CD4-positive, alpha-beta T cell treated with Interleukin-21 for 1 hour (primary cell): ENCODE results near the gene ZACN.

Source experiments
- DNase-seq: peaks from one replicate; pipeline ENCODE4 v3.0.0-alpha.2; 2020

Gene ZACN

DNA sequence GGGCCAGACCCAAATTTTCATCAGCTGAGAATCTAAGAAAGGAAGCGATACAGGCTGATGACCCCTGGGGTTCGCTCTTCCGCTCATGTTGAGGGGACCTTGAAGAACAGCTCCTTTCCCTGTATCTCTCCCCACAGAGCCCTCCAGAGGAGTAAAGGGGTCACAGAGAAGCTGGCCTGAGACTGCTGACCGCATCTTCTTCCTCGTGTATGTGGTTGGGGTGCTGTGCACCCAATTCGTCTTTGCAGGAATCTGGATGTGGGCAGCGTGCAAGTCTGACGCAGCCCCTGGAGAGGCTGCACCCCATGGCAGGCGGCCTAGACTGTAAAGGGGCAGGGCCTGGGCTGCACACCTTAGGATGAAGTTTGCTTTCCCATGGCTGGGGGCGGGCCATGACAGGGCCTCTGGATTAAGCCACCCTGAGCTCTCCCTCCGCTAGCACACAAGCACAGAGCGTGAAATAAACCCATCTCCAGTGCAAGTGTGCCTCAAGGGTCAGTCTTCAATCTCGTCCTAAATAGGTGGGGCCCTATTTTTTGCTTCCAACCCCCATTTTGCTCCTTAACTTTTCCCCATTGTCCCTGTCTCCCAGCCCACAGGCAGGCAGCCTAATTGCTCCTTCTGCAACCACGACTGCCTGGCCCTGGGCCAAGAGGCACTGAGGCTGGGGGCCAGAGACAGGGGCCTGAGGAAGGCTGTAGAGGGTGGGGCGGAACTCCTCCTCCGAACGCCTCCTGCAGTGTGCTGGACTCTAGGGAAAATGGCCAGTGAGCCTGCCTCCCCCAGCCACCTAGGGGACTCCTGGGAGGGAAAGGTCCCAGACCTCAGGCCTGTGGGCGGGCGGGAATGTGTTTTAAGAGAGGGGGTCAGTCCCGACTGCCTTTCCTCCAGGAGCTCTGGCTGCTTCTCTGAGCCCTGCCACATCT is 3.6 kb downstream of the ZACN start:
- DNase-seq = no peak

DNA sequence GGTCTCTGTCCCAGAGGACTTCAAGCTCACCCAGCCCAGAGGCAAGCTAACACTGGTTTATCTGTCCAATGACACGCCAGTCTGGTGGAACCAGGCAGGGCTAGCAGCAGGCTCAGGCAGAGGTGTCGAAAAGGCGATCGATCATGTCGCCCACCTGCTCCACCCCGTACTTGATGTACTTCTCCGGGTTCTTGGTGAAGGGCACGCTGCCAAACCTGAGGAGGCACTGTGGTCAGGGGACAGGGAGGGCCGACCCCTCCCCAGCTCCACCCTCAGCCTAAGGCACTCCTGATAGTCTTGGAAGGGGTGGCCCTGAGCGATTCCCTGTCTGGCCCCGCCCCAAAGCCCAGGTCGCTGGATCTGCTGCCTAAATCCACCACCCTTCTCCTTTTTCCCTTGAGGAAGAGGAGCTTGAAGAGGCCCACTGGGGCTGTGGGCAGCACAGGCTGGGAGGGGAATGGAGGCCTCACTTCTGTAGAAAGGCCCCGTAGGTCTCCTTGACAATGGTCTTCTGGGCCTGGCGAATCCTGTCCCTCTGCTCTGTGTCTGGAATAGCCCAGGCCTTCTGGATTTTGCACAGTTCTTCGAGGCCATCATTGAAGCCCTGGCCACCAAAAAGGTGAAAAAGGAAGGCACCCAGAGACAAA is 4.7 kb downstream of the ZACN start:
- no peak for DNase-seq

DNA sequence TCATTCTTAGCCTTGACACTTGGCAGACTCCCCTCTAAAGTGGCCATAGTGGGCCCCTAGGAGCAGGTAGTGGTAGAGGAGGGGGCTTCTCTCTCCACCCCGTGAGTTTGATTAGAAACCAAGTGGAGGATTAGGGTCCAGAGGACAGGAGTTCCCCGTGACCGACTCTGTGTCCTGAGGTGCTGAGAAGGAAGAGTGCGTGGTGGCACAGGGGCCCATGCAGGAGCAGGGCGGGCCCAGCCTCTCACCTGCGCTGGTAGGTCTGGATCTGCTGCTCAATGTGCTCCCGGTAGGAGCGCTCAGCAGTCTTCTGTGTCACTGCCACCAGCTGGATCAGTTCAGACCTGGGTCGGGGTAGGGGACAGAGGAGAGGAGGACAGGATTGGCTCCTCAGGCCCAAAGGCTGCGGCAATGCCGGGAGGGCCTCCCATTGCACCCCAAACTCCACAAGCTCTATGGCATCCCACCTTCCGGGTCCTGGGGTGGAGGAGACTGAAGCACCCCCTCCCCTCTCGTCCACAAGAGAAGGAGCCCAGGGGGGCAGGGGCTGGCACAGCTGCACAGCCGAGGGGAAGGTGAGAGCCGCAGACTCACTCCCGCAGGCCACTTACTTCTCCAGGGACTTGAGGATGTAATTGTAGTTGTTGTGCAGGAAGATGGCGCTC is 6.2 kb downstream of the ZACN start:
- DNase-seq = no peak

DNA sequence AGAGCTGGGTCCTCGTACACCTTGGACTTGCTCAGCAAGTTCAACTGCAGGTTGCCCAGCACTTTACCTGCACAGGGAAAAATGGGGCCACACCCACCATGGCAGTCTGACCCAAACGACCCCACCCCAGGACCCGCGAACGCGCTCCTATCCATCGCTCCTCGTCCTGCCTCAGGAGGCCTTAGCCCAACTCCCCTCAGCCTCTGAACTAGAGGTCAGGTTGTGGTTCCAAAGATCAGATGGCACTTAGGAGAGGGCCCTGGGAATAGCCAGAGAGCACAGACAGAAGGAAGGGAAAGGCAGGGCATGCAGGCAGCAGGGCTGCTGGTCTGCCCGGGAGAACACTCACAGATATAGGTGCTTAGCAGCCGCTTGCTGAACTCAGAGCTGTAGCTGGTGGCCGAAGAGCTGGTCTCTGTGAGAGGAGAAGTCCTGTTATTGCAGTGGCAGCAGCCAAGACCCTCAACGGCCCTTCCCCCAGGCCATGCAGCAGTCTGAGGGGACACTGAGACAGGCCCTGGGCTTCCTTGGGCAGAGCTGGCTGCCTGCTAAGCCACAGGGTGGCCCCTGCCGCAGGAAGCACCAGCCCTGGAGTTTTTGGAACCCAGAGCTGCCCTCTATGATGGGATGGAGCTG is 6.9 kb downstream of the ZACN start:
- no peak for DNase-seq

DNA sequence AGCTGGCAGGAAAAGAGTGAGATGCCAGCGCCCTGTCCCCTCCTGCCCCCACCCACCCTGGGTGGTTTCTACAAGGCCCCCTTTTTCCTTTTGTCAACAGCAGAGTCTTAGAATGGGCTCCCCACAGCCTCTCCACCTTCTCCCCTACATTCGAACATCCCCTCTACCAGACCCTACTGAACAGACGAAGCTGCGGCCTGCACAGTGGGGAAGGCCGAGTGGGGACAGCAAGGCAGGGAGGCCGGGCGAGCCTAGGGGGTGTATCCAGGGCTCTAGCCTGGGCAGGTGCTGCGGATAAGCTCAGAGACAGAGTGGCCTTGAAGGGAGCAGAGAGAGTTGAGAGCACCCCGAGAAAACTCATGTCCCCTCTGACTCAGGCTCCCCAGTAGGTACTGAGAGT is 7.4 kb downstream of the ZACN start:
- DNase-seq = no peak

DNA sequence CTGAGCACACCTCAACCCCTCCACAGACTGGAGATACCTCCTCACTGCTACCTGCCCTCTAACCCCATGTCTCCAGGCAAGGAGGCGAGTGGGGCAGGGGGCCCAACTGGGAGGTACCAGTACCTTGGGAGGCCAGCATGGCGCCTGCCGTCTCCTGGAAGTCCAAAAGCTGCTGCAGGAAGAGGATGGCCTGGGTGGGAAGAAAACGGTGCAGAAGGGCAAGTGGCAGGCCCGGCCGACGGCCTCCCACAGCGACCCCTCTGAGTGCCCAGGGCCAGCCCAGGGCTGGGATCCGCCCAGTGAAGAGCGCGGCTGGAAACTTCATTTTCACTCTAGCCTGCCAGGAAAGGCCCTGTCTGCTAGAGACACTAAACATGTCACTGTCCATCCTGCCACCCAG is 8.5 kb downstream of the ZACN start:
- DNase-seq = no peak

DNA sequence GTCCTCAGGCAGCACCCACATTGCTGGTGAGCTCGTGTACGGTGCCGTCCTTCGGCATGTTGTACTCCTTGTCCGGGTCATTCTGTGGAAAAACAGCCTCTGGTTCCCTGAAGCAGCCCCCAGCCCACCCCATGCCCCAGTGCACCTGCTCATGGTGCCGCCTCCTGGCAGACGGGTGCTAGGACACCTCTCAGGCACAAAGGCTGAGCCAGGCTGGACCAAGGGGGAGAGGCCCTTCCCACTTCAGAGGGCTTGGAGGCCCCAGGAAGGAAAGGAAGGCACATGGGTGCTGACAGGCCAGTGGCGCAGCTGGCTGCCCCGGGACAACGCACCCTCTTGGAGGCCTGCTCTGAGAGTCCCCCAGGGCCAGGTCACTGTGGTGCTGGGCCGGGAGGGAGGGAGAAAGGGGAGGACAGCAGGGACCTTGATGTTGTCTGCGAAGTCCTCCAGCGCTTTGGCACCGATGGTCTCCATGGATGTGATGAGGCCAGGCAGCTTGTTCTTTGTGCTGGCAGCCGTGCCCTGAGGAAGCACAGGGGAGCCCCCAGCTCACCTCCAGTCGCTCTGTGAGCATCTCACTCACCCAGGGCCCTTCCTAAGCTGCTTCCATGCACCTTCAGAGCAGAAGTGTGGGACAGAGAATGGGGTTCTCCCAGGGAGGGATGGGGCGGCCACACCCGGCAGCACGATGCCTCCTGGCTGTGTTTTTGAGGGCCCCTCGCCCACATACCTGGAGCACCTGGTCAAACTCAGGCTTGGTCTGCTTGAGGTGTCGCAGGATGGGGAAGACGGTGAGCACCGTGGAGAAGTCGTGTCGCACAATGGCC is 9.3 kb downstream of the ZACN start:
- no peak for DNase-seq

DNA sequence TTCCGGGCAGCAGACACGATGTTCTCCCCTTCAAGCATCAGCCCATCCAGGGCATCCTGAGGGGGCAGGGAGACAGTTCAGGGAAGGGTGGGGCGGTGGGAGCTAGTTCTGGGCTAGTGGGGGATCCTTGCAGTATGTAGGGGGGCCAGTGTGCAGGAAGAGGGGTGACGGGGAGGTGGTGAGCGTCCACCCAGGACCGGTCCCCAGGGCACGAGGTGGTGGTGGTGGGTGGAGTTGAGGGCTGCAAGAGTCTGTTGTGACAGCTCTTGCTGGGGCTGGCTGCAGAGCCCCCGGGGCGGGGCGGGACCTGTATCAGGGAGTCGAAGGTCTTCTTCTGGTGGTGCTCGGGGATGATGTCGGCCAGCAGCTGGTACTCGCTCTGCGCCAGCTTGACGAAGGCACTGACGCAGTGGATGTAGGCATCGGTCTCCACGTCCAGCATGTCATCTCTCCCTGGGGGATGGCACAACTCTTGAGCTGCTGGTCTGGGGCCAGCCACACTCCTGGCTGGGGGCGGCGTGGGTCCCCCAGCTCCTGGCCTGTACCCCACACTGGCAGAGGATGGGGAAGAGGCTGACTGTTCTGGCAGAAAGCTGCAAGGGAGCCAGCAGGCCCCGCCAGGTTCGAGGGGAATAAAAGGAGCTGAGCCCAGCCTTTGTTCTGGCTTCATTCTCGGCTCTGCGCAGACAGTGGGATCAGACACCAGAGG is 10.0 kb downstream of the ZACN start:
- no peak for DNase-seq

DNA sequence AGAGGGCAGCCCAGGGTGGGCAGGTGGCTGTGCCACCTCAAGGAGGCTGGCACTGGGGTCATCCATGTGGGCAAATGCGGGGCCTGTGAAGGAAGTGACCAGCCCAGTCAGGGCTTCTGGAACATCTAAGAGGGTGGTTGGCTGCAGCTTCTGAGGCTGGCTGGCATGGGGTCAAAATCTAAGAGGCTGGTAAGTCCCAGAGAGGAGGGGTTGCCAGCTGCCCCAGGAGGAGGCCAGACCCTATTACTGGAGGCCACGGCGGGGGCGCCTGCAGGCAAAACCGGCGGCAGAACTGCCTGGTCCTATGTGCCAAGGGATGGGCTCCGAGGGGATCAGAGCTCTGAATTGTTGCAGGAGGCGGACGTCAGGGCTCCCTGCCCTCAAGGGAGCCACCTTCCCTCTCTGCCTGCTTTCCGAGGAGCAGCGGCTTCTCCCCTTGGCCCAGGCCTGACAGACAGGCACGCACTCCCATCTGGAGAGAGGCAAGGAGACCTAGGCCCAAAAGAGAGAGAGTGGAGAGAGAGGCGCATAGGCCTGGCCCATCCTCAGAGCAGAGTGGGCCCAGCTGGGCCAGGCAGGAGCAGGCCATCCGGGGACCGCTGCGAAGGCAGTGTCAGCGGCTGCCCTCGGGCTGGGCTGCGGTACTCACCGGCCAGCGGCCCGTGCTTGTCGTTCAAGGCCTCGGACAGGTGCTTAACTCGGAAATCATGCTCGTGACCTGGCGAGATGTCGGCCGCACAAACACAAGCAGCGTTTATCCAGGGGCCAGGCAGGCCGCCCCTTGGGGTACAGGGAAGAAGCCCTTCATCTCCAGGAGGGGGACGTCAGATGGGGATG is 10.9 kb downstream of the ZACN start:
- DNase-seq = no peak

DNA sequence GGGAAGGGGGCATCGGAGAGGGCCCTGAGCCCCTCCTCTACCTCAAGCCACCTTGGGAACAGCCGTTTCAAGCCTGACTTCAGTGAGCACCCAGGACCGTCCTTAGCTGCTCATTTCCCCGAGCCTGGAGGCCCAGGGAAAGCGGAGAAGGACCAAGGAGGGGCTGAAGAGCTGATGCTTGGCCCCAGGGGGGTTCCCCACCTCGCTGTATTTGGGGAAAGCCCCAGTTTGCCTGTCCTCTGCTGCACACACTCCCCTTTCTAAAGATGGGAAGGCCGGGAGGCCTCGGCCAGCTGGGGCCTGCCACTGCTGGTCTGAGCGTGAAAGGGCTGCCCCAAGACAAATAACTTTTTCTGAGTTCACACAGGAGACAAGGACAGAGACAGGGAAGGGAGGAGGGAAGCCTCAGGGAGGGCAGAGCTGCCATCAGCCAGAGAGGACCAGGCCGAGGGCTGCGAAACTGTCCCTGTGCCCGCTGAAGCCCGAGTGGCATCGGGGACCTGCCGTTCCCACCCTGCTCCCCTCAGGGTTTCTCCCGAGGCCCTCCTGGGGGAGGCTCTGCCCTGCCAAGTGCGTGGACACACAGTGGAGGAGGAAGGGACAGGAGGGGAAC is 11.6 kb downstream of the ZACN start:
- DNase-seq = no peak

DNA sequence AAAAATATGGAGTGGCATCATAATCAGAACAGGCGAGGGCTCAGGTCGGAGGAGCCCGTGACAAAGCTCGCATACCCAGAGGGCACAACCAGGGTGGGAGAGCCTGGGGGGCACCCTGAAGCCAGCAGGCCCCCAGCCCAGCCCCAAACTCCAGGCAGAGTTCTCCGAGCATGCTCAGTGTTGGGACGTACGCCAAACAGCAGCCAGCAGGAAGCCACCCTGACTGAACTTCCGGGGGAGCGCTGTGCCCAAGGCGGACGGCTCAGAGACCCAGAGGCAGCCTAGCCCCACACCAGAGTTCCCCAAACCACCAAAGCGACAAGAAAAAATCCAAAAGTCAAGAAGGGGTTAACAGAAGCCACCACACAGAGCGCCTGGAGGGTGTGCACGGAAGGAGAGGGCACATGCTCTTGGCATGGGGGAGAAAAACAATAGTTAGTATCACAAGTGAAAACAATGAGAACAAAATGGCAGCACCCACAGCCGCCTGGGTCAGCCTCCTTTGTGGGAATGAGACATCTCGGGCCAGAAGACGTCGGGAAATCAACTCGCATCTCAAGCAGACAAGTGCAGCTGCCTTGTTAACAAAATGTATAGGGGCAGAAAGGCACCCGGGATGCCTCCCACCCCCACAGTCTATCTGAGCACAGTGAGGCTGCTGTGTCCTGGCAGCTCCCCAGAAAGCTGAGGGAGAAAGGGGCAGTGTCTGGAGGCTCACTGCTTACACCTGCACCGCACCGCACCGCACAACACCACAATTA is 12.7 kb downstream of the ZACN start:
- no peak for DNase-seq

DNA sequence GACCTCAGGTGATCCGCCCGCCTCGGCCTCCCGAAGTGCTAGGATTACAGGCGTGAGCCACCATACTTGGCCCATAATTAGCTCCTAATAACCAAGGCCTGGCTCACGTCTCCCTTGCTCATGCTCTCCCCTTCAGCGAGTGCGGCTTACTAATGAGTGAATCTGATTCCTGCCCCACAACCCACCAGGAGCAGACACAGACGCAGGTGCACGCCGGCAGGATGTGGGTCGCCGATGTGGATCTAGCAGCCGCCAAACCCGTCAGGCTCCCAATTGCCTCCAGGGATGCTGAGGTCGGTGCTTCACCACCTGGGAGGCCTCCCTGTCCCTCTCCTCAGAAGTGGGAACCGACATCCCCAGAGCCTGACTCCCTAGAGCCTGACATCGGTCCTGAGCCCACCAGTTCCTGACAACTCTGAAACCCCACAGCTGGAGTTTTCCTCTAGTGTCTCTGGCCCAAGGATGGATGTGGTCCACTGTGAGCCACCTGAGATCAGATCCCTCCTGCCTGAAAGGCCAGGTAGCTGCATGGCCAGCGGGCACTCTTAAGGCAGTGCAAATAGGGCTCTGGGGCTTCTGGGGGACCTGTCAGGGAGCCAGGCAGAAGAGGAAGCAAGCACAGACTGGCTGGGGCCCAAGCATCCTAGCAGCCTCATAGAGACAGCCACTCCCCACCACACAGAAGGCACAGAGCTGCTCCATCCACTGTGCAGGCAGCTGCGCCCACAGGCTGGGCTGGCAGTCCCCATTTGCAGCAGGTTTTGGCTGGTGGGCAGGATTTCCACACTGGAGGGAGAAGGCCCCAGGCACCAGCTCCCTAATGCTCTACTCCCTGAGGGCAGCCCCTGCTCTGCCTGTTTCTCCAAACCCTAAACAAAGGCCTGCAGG is 13.8 kb downstream of the ZACN start:
- no peak for DNase-seq

DNA sequence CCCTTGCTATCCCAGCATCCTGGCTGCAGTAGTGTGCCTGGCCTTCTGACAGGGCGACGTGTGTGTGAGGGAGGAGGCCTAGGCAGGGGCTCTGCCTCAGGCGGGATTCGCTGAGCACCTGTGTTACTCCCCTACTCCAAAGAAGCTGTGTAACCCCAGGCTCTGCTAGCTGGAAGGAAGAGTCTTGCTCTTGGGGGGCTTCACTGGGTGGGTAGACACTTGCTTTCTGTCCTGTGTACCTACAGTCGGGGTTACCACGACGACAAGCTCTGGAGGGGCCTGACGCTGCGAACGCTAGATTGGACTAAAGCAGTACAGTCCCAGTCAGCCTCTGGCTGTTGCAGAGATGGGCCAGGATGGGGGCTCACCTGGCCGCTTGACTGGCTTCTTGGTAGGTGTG is 15.1 kb downstream of the ZACN start:
- no peak for DNase-seq

DNA sequence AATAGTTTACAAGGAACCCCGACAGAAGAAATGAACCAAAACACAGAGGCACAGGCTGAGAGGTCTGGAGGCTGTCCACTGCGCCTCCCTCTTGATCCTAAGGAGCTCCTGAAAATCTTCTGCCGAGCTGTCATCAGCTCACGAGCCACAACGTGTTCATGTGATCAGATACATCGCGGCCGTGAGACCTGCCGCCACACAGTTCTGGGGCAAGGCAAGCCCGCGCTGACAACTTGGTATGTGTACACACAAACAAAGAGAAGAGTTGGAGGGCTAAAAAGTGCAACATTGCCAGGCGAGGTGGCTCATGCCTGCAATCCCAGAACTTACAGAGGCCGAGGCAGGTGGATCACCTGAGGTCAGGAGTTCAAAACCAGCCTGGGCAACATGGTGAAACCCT is 17.0 kb downstream of the ZACN start:
- no peak for DNase-seq

DNA sequence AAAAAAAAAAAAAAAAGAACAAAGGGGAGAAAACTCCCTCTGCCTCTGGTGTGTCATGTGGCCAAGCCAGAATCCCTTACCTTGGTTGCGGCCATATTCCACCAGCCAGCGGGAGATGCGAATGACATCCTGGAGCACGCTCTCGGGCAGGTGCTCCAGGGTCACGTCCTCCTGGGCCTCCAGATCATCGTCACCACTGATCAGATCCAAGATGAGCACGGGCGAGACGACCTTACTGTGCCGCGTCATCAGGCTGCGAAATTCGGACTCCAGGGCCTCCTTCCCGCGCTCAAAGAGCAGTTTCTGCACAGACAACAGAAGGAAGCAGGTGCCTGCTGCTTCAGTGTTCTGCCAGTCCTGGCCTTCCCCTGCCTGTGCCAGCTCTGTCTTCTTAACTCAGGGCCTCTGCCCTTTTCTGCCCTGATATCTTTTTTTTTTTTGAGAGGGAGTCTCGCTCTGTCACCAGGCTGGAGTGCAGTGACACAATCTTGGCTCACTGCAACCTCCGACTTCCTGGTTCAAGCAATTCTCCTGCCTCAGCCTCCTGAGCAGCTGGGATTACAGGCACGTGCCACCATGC is 18.8 kb downstream of the ZACN start:
- no peak for DNase-seq

DNA sequence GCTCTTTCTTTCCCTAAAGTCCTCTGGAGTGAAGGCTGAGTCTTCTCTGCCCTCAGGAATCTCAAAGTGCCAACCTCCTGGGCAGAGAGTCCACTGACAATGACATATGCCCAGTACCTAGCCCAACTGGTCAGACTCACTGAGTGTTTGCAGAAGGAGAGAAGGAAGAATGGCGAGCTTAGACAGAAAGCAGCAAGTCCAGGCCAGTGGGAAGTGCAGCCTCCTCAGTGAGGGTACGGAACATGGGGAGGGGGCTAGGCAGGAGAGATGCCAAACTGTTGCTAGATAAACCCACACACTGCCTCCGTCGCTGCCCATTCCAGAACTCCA is 23.9 kb downstream of the ZACN start:
- DNase-seq = no peak

DNA sequence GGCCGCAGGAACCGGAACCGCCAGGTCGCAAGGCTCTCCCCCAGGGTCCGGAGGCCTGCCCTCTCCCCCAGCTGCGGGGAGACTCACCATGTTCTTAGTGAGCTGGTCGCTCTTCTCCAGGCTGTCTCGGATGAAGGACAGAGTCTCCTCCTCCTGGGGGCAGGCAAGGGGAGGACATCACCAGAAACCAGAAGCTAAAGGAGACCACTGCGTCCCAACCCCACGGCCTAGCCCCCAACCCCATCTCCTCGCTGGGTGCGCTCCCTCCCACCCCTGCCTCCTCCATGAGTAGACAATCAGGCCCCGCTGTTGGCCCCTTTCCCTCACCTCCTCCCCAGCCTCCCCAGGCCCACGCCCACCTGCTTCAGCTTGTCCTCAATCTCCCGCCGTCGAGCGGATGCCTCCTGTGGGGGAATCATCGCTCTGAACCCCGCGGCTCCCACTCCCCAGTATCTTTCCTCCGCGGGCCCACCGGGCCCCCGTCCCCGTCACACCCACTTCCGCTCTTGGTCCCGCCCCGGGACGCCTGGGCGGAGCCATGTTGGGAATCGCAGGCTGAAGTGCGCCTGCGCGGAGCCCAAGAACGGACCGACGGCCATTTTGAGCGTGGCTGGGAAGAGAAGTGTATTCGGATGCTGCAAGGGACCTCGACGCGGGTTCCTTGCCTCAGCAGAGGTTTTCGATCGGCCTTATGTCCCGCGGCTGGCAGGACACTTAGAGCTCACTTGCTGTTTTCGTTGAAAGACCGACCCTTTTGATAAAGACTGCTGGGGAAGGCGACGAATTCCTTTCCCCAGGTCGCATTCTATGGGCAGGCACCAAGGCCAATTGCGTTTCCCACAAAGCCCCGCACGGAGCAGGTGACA is 24.5 kb downstream of the ZACN start, which contains the start of gene EXOC7:
Gene EXOC7 (minus strand): TSS at position 514 of the 866 bp plus-strand sequence. CDS start 95 bp downstream, at position 419.
- peak; percentile 94 for DNase-seq
